ENCODE data around the gene TLE2.

The TLE2 gene

GRCh38 chr19:3029065-3029923, at the start of gene TLE2:
TSS of gene TLE2 (minus strand) at chr19:3029280. CDS start at chr19:3028904, 376 bp downstream.
- no peak for DNase-seq

- peak; percentile 86 for DNase-seq
These were observed 46.7 kb upstream of the TLE2 start for GRCh38 chr19:3075605-3076431.

- DNase-seq, result no peak
These were observed 45.0 kb upstream of the TLE2 start for GRCh38 chr19:3073931-3074595.

- peak; percentile 75 for DNase-seq
These were observed 44.1 kb upstream of the TLE2 start for GRCh38 chr19:3073159-3073563.

GRCh38 chr19:3071768-3072167, 42.7 kb upstream of the TLE2 start:
- DNase-seq, result peak; percentile 75

- peak; percentile 46 for DNase-seq
These were observed 39.0 kb upstream of the TLE2 start for GRCh38 chr19:3068071-3068470.

GRCh38 chr19:3067563-3067962, 38.5 kb upstream of the TLE2 start:
- DNase-seq, result no peak

- DNase-seq, result no peak
These were observed 37.5 kb upstream of the TLE2 start for GRCh38 chr19:3066482-3067049.

- no peak for DNase-seq
These were observed 36.7 kb upstream of the TLE2 start for GRCh38 chr19:3065675-3066357.

- DNase-seq, result no peak
These were observed 34.9 kb upstream of the TLE2 start for GRCh38 chr19:3064011-3064330.

GRCh38 chr19:3062165-3063105, 33.4 kb upstream of the TLE2 start, which contains the start of gene TLE5:
TSS of gene TLE5 (minus strand) at chr19:3062495. CDS start at chr19:3062200, 295 bp downstream.
- DNase-seq, result peak; percentile 70

GRCh38 chr19:3061182-3062161, 32.4 kb upstream of the TLE2 start:
- peak; percentile 62 for DNase-seq

GRCh38 chr19:3060857-3061181, 31.7 kb upstream of the TLE2 start:
- DNase-seq, result peak; percentile 24

- no peak for DNase-seq
These were observed 30.6 kb upstream of the TLE2 start for GRCh38 chr19:3059653-3060052.

GRCh38 chr19:3058821-3059314, 29.8 kb upstream of the TLE2 start:
- no peak for DNase-seq

- no peak for DNase-seq
These were observed 29.1 kb upstream of the TLE2 start for GRCh38 chr19:3058009-3058820.

- DNase-seq, result peak; percentile 65
These were observed 28.2 kb upstream of the TLE2 start for GRCh38 chr19:3057275-3057714.

- peak; percentile 31 for DNase-seq
These were observed 27.5 kb upstream of the TLE2 start for GRCh38 chr19:3056417-3057088.

Data from eye (tissue), 1 donor.